ENCODE results near the gene ADGRL3. TPM values are rescaled to one million over a fixed set of nuclear protein-coding genes. Genes with fewer than 3 reads are reported as not detected.

The ADGRL3 gene
- total and polyA plus RNA-seq, 4 donors: 0.07 to 1.7 (median 0.82) TPM

DNA sequence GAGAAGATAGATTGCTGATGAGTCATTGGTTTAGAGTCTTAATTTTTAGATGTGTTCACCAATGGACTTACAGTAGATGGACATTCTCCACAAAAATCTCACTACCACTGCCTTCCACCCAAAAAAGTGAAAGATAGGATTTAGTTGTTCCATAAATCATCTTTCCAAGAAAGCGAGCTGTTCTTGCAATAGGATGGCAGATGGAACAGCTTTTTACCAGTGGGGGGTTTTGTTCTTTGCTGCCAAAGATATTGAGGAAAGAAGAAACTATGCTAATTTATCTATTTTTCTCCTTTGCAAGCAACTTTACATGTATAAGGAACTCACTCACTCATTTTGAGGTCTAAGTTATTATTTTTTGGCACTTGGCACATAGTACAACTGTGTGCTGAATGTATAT, 109.5 kb downstream of the ADGRL3 start:
- WGBS: 72% methylated on average over 1 of the region's 1 CpG
- Histone ChIP-seq H3K4me3 (ENCODE audit: low read depth in 1 of 3, low read length in 3 of 3) (no peak overlapping the region), H3K9ac (ENCODE audit: low read depth in 1 of 2, low read length in 2 of 2) (no peak overlapping the region), H3K4me1 (ENCODE audit: control insufficient read depth in 4 of 4, insufficient read depth in 4 of 4, low read length in 3 of 4) (no peaks in the 10 kb centered on the region), H3K27me3 (ENCODE audit: control insufficient read depth in 4 of 4, insufficient read depth in 4 of 4, low read length in 3 of 4) (peaks cover 0 to 2% (median 0%) of the 10 kb centered on the region in 4 donors), H3K27ac (ENCODE audit: low read depth in 1 of 2, low read length in 2 of 2) (no peak overlapping the region), H3K9me3 (ENCODE audit: control insufficient read depth in 4 of 4, low read length in 3 of 4) (no peaks in the 10 kb centered on the region), H3K36me3 (ENCODE audit: control insufficient read depth in 4 of 4, insufficient read depth in 3 of 4, low read depth in 1 of 4, low read length in 3 of 4) (no peaks in the 10 kb centered on the region)
- TF ChIP-seq RAD21 (IDR thresholded peaks at IDR 0.05) (no peak), TAF1 (conservative IDR thresholded peaks at IDR 0.05) (no peak), YY1 (IDR thresholded peaks at IDR 0.05) (no peak), EGR1 (IDR thresholded peaks at IDR 0.05; ENCODE audit: low read depth in 2 of 2) (no peak), FOXA1 (IDR thresholded peaks at IDR 0.05) (no peak), GABPA (IDR thresholded peaks at IDR 0.05 in 1 of 2, conservative IDR thresholded peaks at IDR 0.05 in 1 of 2) (no peak), FOXA2 (IDR thresholded peaks at IDR 0.05) (no peak), NR2F2 (IDR thresholded peaks at IDR 0.05) (no peak), HNF4A (conservative IDR thresholded peaks at IDR 0.05) (no peak), JUND (IDR thresholded peaks at IDR 0.05) (no peak), RXRA (IDR thresholded peaks at IDR 0.05) (no peak), SP1 (IDR thresholded peaks at IDR 0.05) (no peak)
- TF ChIP-seq, protein P1, sequence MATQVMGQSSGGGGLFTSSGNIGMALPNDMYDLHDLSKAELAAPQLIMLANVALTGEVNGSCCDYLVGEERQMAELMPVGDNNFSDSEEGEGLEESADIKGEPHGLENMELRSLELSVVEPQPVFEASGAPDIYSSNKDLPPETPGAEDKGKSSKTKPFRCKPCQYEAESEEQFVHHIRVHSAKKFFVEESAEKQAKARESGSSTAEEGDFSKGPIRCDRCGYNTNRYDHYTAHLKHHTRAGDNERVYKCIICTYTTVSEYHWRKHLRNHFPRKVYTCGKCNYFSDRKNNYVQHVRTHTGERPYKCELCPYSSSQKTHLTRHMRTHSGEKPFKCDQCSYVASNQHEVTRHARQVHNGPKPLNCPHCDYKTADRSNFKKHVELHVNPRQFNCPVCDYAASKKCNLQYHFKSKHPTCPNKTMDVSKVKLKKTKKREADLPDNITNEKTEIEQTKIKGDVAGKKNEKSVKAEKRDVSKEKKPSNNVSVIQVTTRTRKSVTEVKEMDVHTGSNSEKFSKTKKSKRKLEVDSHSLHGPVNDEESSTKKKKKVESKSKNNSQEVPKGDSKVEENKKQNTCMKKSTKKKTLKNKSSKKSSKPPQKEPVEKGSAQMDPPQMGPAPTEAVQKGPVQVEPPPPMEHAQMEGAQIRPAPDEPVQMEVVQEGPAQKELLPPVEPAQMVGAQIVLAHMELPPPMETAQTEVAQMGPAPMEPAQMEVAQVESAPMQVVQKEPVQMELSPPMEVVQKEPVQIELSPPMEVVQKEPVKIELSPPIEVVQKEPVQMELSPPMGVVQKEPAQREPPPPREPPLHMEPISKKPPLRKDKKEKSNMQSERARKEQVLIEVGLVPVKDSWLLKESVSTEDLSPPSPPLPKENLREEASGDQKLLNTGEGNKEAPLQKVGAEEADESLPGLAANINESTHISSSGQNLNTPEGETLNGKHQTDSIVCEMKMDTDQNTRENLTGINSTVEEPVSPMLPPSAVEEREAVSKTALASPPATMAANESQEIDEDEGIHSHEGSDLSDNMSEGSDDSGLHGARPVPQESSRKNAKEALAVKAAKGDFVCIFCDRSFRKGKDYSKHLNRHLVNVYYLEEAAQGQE (IDR thresholded peaks at IDR 0.05): no peak
- TF ChIP-seq, protein P2, sequence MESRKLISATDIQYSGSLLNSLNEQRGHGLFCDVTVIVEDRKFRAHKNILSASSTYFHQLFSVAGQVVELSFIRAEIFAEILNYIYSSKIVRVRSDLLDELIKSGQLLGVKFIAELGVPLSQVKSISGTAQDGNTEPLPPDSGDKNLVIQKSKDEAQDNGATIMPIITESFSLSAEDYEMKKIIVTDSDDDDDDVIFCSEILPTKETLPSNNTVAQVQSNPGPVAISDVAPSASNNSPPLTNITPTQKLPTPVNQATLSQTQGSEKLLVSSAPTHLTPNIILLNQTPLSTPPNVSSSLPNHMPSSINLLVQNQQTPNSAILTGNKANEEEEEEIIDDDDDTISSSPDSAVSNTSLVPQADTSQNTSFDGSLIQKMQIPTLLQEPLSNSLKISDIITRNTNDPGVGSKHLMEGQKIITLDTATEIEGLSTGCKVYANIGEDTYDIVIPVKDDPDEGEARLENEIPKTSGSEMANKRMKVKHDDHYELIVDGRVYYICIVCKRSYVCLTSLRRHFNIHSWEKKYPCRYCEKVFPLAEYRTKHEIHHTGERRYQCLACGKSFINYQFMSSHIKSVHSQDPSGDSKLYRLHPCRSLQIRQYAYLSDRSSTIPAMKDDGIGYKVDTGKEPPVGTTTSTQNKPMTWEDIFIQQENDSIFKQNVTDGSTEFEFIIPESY (IDR thresholded peaks at IDR 0.05): no peak
- TF ChIP-seq, protein P3, sequence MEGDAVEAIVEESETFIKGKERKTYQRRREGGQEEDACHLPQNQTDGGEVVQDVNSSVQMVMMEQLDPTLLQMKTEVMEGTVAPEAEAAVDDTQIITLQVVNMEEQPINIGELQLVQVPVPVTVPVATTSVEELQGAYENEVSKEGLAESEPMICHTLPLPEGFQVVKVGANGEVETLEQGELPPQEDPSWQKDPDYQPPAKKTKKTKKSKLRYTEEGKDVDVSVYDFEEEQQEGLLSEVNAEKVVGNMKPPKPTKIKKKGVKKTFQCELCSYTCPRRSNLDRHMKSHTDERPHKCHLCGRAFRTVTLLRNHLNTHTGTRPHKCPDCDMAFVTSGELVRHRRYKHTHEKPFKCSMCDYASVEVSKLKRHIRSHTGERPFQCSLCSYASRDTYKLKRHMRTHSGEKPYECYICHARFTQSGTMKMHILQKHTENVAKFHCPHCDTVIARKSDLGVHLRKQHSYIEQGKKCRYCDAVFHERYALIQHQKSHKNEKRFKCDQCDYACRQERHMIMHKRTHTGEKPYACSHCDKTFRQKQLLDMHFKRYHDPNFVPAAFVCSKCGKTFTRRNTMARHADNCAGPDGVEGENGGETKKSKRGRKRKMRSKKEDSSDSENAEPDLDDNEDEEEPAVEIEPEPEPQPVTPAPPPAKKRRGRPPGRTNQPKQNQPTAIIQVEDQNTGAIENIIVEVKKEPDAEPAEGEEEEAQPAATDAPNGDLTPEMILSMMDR (IDR thresholded peaks at IDR 0.05; ENCODE audit: low read depth, low read length, missing input control): no peak
- TF ChIP-seq, protein P4, sequence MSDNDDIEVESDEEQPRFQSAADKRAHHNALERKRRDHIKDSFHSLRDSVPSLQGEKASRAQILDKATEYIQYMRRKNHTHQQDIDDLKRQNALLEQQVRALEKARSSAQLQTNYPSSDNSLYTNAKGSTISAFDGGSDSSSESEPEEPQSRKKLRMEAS (IDR thresholded peaks at IDR 0.05): no peak
- TF ChIP-seq, protein P5, sequence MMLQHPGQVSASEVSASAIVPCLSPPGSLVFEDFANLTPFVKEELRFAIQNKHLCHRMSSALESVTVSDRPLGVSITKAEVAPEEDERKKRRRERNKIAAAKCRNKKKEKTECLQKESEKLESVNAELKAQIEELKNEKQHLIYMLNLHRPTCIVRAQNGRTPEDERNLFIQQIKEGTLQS (IDR thresholded peaks at IDR 0.05): no peak
- DNase-seq (ENCODE audit: low spot score): no peak

Data from liver (tissue), 9 donors.